H1 (cell line): ENCODE results near the gene CREB3L1. TPM values are rescaled to one million over a fixed set of nuclear protein-coding genes. Genes with fewer than 3 reads are reported as not detected.

Source experiments
- CTCF ChIA-PET: fragments of 300-600 bp; sonication (Branson Sonifier 250); formaldehyde crosslinking; loops from one replicate; lab custom pipeline; 2021; ENCODE audit not compliant: partially characterized antibody; lab: Charles Lee
- POLR2A ChIA-PET: fragments of 300-600 bp; sonication (Branson Sonifier 250); formaldehyde crosslinking; loops from one replicate; lab custom pipeline; 2021; ENCODE audit warnings: inconsistent platforms; ENCODE audit not compliant: partially characterized antibody; lab: Charles Lee
- DNase-seq, 2 experiments: peaks; one replicate each; pipeline versions ENCODE4 v3.0.0 to v3.0.0-alpha.2; 2010 to 2022; ENCODE audit warnings: low spot score in 2 of 2, low read depth in 1 of 2, mixed read lengths in 1 of 2
- FAIRE-seq: peaks from 2 replicates; lab custom pipeline; 2011; peaks lifted over from hg19 to GRCh38; lab: Jason Lieb, UNC
- H2AFZ ChIP-seq: 2 replicates; pipeline ENCODE4 v1.8.1; 2012; ENCODE audit warnings: low read length, inconsistent platforms
- H2AK5ac ChIP-seq: 2 replicates; pipeline ENCODE4 v1.6.1; 2013; ENCODE audit warnings: low read depth, low read length
- H2BK120ac ChIP-seq: replicated peaks from 2 replicates; pipeline ENCODE3; 2013; ENCODE audit warnings: low read depth, low read length, inconsistent platforms
- H2BK12ac ChIP-seq: 2 replicates; pipeline ENCODE4 v1.6.1; 2013; ENCODE audit warnings: low read depth, low read length
- H2BK15ac ChIP-seq: 2 replicates; pipeline ENCODE4 v1.6.1; 2013; ENCODE audit warnings: low read length
- H2BK20ac ChIP-seq: 2 replicates; pipeline ENCODE4 v1.6.1; 2013; ENCODE audit warnings: low read length
- H2BK5ac ChIP-seq: 2 replicates; pipeline ENCODE4 v1.6.1; 2013; ENCODE audit warnings: low read depth, low read length
- H3K14ac ChIP-seq: 2 replicates; pipeline ENCODE4 v1.6.1; 2013; ENCODE audit warnings: inconsistent platforms; ENCODE audit not compliant: insufficient read length
- H3K18ac ChIP-seq: 2 replicates; pipeline ENCODE4 v1.6.1; 2013; ENCODE audit warnings: low read length; ENCODE audit errors: extremely low read depth
- H3K23ac ChIP-seq: 2 replicates; pipeline ENCODE4 v1.6.1; 2013; ENCODE audit warnings: inconsistent platforms; ENCODE audit not compliant: insufficient read length
- H3K23me2 ChIP-seq: 2 replicates; pipeline ENCODE4 v1.6.1; 2013; ENCODE audit warnings: low read depth, low read length
- H3K27ac ChIP-seq: 2 replicates; pipeline ENCODE4 v1.6.1; 2011; ENCODE audit warnings: low read depth, low read length, inconsistent platforms
- H3K27me3 ChIP-seq, 4 experiments: replicated peaks in 1 of 4; 1 replicate in 1 of 4; 2 replicates in 3 of 4; pipeline versions ENCODE4 v1.6.1 to v1.8.1; 2011 to 2013; ENCODE audit warnings: low read length in 3 of 4, mild to moderate bottlenecking in 3 of 4, inconsistent platforms in 2 of 4, mixed read lengths in 2 of 4, moderate library complexity in 1 of 4; ENCODE audit not compliant: control insufficient read depth in 3 of 4, insufficient read depth in 3 of 4; ENCODE audit errors: extremely low read depth in 1 of 4
- H3K36me3 ChIP-seq, 4 experiments: 2 replicates each; pipeline versions ENCODE4 v1.6.1 to v1.8.1; 2011 to 2013; ENCODE audit warnings: mild to moderate bottlenecking in 4 of 4, low read length in 3 of 4, moderate library complexity in 2 of 4, control low read depth in 1 of 4, inconsistent platforms in 1 of 4; ENCODE audit not compliant: insufficient read depth in 4 of 4, control insufficient read depth in 2 of 4
- H3K4ac ChIP-seq: replicated peaks from 2 replicates; pipeline ENCODE3; 2013; ENCODE audit warnings: low read length, low read depth, mixed read lengths, inconsistent platforms; ENCODE audit not compliant: insufficient read length
- H3K4me1 ChIP-seq, 4 experiments: replicated peaks in 1 of 4; 1 replicate in 1 of 4; 2 replicates in 3 of 4; pipeline versions ENCODE4 v1.6.1 to v1.8.1; 2011 to 2013; ENCODE audit warnings: low read length in 3 of 4, inconsistent platforms in 2 of 4, mixed read lengths in 1 of 4; ENCODE audit not compliant: insufficient read depth in 4 of 4, control insufficient read depth in 3 of 4
- H3K4me2 ChIP-seq, 2 experiments: 2 replicates each; pipeline versions ENCODE4 v1.6.1 to v1.8.1; 2011 to 2013; ENCODE audit warnings: low read depth in 2 of 2, low read length in 2 of 2, control low read depth in 1 of 2, inconsistent platforms in 1 of 2, mild to moderate bottlenecking in 1 of 2; ENCODE audit not compliant: insufficient read depth in 1 of 2
- H3K4me3 ChIP-seq, 4 experiments: fragments of 200-600, 300-600 bp in 1 of 4; sonication (generic), shearing (Covaris generic), sonication (Bioruptor Twin) in 1 of 4; 2 replicates each; pipeline versions ENCODE4 v1.5.1 to v1.8.1; 2011 to 2016; ENCODE audit warnings: low read length in 4 of 4, low read depth in 3 of 4, control low read depth in 2 of 4, inconsistent platforms in 2 of 4, mild to moderate bottlenecking in 2 of 4, mixed read lengths in 1 of 4, moderate library complexity in 1 of 4; ENCODE audit not compliant: insufficient read depth in 2 of 4; ENCODE audit errors: extremely low read depth in 1 of 4
- H3K56ac ChIP-seq: replicated peaks from 2 replicates; pipeline ENCODE3; 2013; ENCODE audit warnings: low read depth, mild to moderate bottlenecking, mixed read lengths, low read length, inconsistent platforms; ENCODE audit not compliant: insufficient read length
- H3K79me1 ChIP-seq: 2 replicates; pipeline ENCODE4 v1.6.1; 2013; ENCODE audit warnings: low read depth, low read length, control low read depth
- H3K79me2 ChIP-seq, 2 experiments: 2 replicates each; pipeline versions ENCODE4 v1.6.1 to v1.8.1; 2012 to 2013; ENCODE audit warnings: low read length in 2 of 2, mild to moderate bottlenecking in 2 of 2, inconsistent platforms in 1 of 2; ENCODE audit not compliant: insufficient read depth in 2 of 2, control insufficient read depth in 1 of 2
- H3K9ac ChIP-seq, 4 experiments: replicated peaks in 1 of 4; 1 replicate in 1 of 4; 2 replicates in 3 of 4; pipeline versions ENCODE4 v1.6.1 to v1.8.1; 2011 to 2013; ENCODE audit warnings: low read depth in 3 of 4, low read length in 3 of 4, control low read depth in 2 of 4, mild to moderate bottlenecking in 2 of 4, moderate library complexity in 2 of 4, inconsistent platforms in 1 of 4; ENCODE audit errors: extremely low read depth in 1 of 4
- H3K9me3 ChIP-seq, 2 experiments: 2 replicates each; pipeline versions ENCODE4 v1.6.1 to v1.8.1; 2012 to 2013; ENCODE audit warnings: mild to moderate bottlenecking in 2 of 2, moderate library complexity in 2 of 2, control low read depth in 1 of 2, inconsistent platforms in 1 of 2, low read depth in 1 of 2, low read length in 1 of 2, mixed read lengths in 1 of 2; ENCODE audit not compliant: insufficient read depth in 2 of 2
- H4K20me1 ChIP-seq, 2 experiments: replicated peaks in 1 of 2; 2 replicates each; pipeline versions ENCODE3 to v1.8.1; 2011 to 2013; ENCODE audit warnings: inconsistent platforms in 2 of 2, low read length in 2 of 2, mild to moderate bottlenecking in 1 of 2; ENCODE audit not compliant: insufficient read depth in 2 of 2, control insufficient read depth in 1 of 2
- H4K5ac ChIP-seq: 2 replicates; pipeline ENCODE4 v1.6.1; 2013; ENCODE audit warnings: low read length, low read depth, mixed read lengths, inconsistent platforms; ENCODE audit not compliant: insufficient read length
- H4K8ac ChIP-seq: 2 replicates; pipeline ENCODE4 v1.8.0; 2013; ENCODE audit warnings: mild to moderate bottlenecking, moderate library complexity, low read length, inconsistent platforms; ENCODE audit not compliant: insufficient read depth; ENCODE audit errors: extremely low read depth
- H4K91ac ChIP-seq: replicated peaks from 2 replicates; pipeline ENCODE3; 2013; ENCODE audit warnings: low read length, mixed read lengths, inconsistent platforms; ENCODE audit not compliant: insufficient read length
- MAFK ChIP-seq: IDR thresholded peaks from 2 replicates; pipeline ENCODE4 v1.6.1; 2012; ENCODE audit warnings: low read depth, mild to moderate bottlenecking, improper control_type of control experiment, low read length
- POLR2A ChIP-seq, 2 experiments: IDR thresholded peaks; 1 replicate in 1 of 2; 2 replicates in 1 of 2; pipeline ENCODE4 v1.6.1; 2011; ENCODE audit warnings: low read depth in 2 of 2, low read length in 2 of 2, mild to moderate bottlenecking in 2 of 2; ENCODE audit errors: control extremely low read depth in 1 of 2
- POLR2AphosphoS5 ChIP-seq: IDR thresholded peaks from 2 replicates; pipeline ENCODE4 v1.6.1; 2011; ENCODE audit warnings: low read depth, low read length
- WGBS, 2 experiments: shearing (Covaris generic) in 1 of 2; methylation state at CpG; one replicate each; pipeline versions ENCODE4 v1.1.6 to v1.1.7; 2013 to 2015; ENCODE audit warnings: low lambda C conversion rate in 2 of 2, mixed read lengths in 2 of 2, inconsistent platforms in 1 of 2, low coverage in 1 of 2, missing lambda C conversion rate in 1 of 2; ENCODE audit not compliant: insufficient replicate concordance in 2 of 2, insufficient coverage in 1 of 2, insufficient read length in 1 of 2; ENCODE audit errors: extremely low coverage in 1 of 2, missing lambda C conversion rate in 1 of 2; 5-methylcytosine and 5-hydroxymethylcytosine counted together
- polyA plus RNA-seq, 7 experiments: library from polyadenylated mRNA; depleted of rRNA in 3 of 7; stranded (reverse) in 5 of 7; unstranded in 2 of 7; fragments of >200 nt in 5 of 7; fragments of 200-250 nt in 2 of 7; gene quantifications; 1 replicate in 5 of 7; 2 replicates in 1 of 7; 4 replicates in 1 of 7; pipeline versions ENCODE4 v1.2.1 to v1.2.3, GENCODE V29; 2011 to 2013; ENCODE audit warnings: missing spikeins in 2 of 7, mixed read lengths in 2 of 7
- total RNA-seq: library from RNA; stranded (reverse); fragmentation: NEBNext Ultra II Directional; extraction: Animal tissue kit (Norgen Biotek cat#: 25700); gene quantifications from 2 replicates; pipeline ENCODE4 v1.2.1, GENCODE V29; 2021

Gene CREB3L1
- total and polyA plus RNA-seq, 2 of the 8 experiments (the other 6 are each of a cell fraction or from before 2014, with no cell fraction given), result 4.1 to 12.7 TPM

GRCh38 chr11:46327829-46328228 is 50.4 kb downstream of the CREB3L1 start:
- H3K4ac ChIP-seq, result no peak overlapping the region
- POLR2A ChIA-PET, result interaction anchor here (0.6 to 2.5 kb wide), 4 partner anchors 12 to 85 kb away, joined by 3 to 12 read pairs (median 7); no protein-coding TSS in a partner anchor
- H2BK12ac ChIP-seq, result no peak overlapping the region
- H3K27ac ChIP-seq, result no peak overlapping the region
- TF ChIP-seq POLR2A (IDR thresholded peaks at IDR 0.05; ENCODE audit: control extremely low read depth in 1 of 2, low read depth in 2 of 2, low read length in 2 of 2) (no peak), POLR2AphosphoS5 (no peak), MAFK (no peak)
- no peak overlapping the region for H2AFZ ChIP-seq
- no peak overlapping the region for H4K91ac ChIP-seq
- no peak overlapping the region for H3K4me3 ChIP-seq
- no peak overlapping the region for H3K9ac ChIP-seq
- H3K23me2 ChIP-seq, result peaks cover 5% of the 10 kb centered on the region; the same call in 1 of the 2 replicates
- no peak overlapping the region for H2BK15ac ChIP-seq
- no peak for DNase-seq
- no peak for FAIRE-seq
- no peaks in the 10 kb centered on the region for H3K79me2 ChIP-seq
- no peak overlapping the region for H4K8ac ChIP-seq
- H2BK20ac ChIP-seq, result no peak overlapping the region
- no peaks in the 10 kb centered on the region for H4K20me1 ChIP-seq
- H3K36me3 ChIP-seq, result no peaks in the 10 kb centered on the region
- CTCF ChIA-PET, result interaction anchor here (0.6 to 42.5 kb wide), 7 partner anchors 13 to 205 kb away, joined by 3 to 1004 read pairs (median 6); partner anchors contain the start of genes DGKZ and MDK
- H3K56ac ChIP-seq, result no peak overlapping the region
- no peak overlapping the region for H4K5ac ChIP-seq
- no peaks in the 10 kb centered on the region for H3K9me3 ChIP-seq
- H3K23ac ChIP-seq, result no peak overlapping the region
- no peak overlapping the region for H3K14ac ChIP-seq
- no peak overlapping the region for H3K4me2 ChIP-seq
- no peak overlapping the region for H2AK5ac ChIP-seq
- no peaks in the 10 kb centered on the region for H3K79me1 ChIP-seq
- H3K18ac ChIP-seq, result no peak overlapping the region
- WGBS, 2 experiments, result 92% methylated on average over 8 of the region's 8 CpGs; no CpG with 5 or more reads in 1 of the 2 experiments
- no peak overlapping the region for H2BK120ac ChIP-seq
- H3K27me3 ChIP-seq, result peaks cover 12 to 26% (median 23%) of the 10 kb centered on the region in 4 experiments
- H2BK5ac ChIP-seq, result no peak overlapping the region
- peaks cover 0 to 23% (median 10%) of the 10 kb centered on the region in 4 experiments; a peak in 6 of 7 replicates for H3K4me1 ChIP-seq
